GM19324 (cell line): ENCODE results near the gene OR10J5.
"Not testable (repeated sequence)": the region's sequence is repeated elsewhere in the genome, so short reads cannot be mapped to it uniquely, and the experiment has no call there.

Source experiments
- ATAC-seq: cut with Tn5 transposase; IDR thresholded peaks from one replicate; pipeline ENCODE4 v1.9.1; 2021; ENCODE audit warnings: mild to moderate bottlenecking, moderate library complexity; ENCODE audit not compliant: unreplicated experiment, low FRiP score

OR10J5 gene, protein sequence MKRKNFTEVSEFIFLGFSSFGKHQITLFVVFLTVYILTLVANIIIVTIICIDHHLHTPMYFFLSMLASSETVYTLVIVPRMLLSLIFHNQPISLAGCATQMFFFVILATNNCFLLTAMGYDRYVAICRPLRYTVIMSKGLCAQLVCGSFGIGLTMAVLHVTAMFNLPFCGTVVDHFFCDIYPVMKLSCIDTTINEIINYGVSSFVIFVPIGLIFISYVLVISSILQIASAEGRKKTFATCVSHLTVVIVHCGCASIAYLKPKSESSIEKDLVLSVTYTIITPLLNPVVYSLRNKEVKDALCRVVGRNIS

DNA sequence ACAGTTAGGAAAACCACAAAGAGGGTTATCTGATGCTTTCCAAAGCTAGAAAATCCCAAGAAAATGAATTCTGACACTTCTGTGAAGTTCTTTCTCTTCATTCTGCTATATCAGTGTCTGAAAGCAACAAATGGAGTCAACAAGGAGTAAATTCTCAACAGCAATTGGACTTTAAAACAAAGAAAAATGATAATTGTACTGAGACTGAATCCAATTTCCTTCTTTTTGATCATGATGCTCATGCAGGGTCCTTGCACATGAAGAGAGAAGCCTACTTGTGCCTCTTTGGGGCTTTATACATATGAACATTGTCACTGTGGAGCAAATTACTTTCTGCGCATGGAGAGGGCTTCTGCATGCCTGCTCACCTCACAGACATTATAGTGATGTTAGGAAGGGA lies at the start of gene OR10J5:
Gene OR10J5, minus strand, starts transcription at position 101 of the 400 bp plus-strand sequence. Its CDS starts 0 bp downstream, at position 101.
- ATAC-seq = no peak

DNA sequence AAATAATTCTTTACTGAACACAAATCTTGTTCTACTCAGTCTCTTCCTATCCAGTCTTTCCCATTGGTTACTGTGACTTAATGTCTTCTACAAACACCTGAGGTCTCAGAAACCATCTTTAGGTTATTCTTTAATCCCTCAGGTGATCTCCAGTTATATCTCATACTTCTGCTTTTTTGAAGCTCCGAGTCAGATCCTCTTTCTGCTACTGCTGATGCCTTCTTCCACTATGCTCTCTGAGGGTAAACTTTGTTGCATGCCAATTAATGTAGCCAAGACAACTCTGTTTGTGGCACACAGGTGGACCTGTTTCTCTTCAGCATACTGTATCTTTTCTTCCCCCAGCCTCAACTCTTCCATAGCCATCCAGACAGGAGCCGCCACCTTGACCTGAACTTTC lies 48.7 kb upstream of the OR10J5 start:
- no peak for ATAC-seq

DNA sequence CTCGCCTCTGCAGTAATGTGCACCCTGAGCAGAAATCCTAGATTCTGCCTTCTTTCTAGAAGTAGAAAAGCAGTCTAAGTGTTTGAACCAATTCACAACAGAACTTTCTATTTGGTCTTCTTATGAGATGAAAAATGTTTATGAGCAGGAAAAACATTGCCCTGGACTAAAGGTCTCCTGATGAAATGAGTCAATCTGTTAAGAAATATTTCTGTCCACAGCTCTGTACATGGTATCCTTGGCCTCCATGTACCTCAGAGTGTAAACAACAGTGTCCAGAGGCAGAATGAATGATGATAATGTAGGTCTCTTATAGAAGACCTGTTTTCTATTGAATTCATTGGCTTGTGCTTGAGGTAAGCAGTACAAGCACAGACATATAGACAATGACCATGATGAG lies 45.6 kb upstream of the OR10J5 start:
- no peak for ATAC-seq

DNA sequence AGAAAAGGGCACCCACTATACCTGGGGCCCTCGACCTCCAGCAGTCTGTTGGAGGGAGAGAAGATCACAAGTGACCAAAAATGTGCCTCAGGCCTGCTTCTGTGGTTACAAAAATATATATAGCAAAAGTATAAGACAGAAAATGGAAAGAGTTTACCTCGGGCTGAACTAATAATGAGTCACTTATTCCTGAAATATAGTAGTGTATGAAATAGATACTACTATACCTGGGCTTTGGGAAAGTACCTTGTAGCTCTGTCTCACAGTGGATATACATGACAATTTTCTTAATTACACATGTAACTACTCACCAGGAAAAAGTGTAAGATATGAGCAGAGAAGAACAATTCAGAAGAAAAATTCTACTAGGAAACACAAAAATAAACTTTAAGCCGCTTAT lies 44.5 kb upstream of the OR10J5 start:
- ATAC-seq = no peak

DNA sequence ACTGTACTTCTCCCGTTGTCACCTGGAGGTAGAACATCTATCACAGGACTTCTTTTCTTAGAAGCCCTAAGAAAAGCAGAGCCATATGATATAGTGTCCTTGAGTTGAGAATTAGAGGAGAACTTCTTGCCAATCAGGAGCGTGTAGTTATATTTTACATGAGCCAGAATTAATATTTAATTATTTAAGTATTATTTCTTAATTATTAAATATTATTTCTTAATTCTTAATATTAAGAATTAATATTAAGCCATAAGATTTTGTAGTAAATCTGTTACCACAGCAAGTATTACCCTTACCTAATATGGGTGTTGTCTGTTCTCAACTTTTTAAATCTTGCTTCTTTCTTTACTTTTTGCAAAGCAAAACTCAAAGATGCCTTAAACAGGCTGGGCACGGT lies 41.6 kb upstream of the OR10J5 start:
- no peak for ATAC-seq

DNA sequence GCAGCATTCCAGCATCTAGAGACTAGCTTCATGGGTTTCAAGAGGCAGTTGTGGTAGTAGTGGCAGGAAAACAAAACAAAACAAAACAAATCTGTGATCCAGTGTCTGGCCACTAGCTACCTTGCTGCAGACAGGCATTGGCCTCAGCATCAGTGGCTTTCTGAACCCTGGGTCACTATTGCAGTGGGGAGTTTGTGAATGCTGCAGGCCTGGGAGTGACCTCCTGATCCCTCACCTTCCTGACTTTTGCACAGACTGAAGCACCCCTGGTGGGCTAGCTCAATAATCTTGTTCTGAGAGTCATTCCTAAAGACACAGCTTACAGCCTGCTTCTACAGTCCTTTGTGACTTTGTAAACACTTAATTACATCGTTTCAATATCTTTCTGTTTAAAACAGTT lies 26.9 kb upstream of the OR10J5 start:
- no peak for ATAC-seq

DNA sequence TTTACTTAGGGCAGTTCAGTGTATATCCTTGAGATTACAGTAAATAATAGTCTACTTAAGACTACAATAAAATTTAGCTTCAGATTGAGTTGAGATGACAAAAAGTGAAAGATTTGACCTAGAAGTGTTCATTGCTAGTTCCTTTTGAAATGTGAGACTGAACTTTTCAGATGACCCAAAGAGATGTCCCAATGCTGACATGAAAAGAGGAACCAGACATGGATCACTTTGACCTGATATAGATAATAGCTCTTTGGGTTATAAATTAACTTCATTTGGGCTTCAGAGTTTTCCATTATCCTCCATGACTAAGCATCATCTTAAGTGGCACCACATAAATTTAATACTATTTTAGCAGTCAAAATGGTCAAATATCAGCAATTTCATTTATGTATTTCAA lies 25.7 kb upstream of the OR10J5 start:
- no peak for ATAC-seq

DNA sequence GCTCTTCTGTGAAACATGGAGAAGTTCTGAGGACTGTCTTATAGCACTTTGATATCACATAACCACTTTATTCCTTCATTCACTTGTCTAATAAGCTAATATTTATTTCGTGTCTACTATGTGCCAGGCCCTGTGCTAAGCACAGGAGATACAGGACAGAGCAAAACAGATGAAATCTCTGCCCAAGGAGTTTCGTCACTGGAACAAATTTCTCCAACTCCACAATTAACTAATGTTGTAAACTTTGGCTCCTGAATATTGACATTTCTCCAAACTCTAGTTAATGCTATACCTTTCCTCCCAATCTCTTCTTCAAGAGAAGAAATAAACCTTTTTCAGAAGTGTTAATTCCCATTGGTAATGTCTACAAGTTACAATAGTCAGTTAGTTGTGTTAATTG lies 24.8 kb upstream of the OR10J5 start:
- ATAC-seq = no peak

DNA sequence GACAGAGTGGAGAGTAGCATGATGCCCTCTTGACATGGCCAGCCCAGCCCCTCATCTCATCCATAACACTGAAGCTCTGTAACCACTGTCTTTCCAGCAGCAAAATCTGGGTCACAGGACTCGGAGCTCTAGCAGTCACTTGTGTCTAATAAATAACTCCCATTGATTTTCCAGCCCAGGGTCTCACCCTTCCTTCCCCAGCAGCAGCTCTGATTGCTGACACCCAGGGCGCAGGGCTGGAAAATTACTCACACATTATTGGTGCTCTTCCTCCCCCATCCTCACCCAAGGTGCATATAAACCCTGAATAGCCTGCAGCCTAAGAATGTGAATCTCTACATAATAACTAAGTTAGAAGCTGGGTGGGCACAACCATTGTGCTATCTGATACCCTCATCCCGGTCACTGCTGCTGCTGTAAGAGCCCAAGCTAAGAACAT lies 21.1 kb upstream of the OR10J5 start:
- no peak for ATAC-seq

DNA sequence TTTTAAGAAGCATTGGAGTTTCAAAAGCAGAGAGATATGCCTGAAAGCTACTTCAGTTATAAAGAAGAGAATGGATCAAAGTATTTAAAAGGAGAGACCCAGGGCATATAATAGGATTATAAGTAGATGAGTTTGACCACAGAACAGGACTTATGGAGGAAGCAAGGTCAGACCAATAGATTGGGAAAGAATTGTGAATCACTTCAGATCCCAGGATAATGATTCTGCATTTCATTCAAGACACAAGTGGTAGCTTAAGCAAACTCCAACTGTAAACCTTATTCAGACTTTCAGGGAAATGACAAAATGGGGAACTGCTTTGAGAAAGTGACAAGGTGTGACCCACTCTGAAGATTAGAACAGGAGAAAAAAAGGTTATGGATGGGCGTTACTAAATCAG lies 18.9 kb upstream of the OR10J5 start:
- no peak for ATAC-seq

DNA sequence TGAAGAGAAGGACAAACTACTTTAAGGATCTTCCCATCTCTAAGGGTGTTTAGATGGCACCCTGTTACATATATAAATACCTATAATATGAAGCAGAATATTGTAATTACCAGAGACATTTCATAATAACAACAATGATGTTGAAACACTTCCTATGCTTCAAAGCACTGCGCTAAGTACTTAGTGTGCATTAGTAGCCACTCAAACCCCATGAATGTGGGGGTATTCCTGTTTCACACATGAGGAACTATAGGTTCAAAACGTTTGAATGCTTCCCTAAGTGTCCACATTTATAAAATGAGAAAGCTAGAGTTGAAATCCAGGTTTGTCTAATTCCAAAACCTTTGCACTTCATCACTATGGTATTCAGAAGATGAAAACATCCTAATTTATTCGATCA lies 18.5 kb upstream of the OR10J5 start:
- no peak for ATAC-seq

DNA sequence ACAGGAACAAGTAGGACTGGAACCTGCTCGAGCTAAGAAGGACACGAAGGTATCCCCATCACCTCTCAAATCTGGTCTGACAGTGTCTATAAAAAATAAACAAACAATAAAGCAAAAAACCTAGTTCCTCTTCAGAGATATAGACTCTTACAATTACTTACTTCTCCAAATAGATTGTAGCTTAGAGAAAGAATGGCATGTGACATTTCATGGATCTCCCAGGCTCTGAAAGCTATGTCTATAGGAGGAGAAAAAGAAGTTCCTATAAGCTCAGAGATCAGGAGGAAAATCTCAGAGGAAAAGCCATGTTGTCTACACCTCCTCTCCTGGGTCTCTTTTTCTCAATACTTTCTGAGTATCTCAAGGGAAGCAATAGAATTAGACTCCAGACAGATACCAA lies 12.3 kb upstream of the OR10J5 start:
- ATAC-seq = no peak

DNA sequence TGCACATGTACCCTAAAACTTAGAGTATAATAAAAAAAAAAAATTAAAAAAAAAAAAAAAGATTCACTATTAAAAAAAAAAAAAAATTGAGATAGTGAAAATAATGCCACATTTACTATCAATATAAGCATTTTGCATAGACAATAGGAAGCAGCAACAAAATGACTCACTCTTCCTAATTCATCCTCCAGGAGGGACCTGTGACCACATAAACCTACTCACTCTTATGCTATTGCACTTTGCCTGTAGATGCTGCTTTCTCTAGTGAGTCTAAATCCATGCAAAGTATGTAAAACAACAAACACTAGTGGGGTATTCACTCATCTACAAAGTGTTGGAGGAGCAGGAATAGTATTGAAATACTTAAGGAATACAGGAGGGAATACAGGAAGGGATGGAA lies 2.9 kb downstream of the OR10J5 start:
- no peak for ATAC-seq

DNA sequence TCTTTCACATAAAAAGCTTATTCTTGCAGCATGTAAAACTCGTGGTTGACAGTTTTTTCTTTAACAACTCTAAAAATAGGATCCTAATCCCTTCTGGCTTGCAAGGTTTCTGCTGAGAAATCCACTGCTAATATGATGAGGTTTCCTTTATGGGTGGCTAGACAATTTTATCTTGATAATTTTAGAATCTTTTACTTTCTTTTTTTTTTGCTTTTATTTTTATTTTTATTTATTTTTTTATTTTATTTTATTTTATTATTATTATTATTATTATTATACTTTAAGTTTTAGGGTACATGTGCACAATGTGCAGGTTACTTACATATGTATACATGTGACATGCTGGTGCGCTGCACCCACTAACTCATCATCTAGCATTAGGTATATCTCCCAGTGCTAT lies 11.0 kb downstream of the OR10J5 start:
- ATAC-seq = not testable (repeated sequence)

DNA sequence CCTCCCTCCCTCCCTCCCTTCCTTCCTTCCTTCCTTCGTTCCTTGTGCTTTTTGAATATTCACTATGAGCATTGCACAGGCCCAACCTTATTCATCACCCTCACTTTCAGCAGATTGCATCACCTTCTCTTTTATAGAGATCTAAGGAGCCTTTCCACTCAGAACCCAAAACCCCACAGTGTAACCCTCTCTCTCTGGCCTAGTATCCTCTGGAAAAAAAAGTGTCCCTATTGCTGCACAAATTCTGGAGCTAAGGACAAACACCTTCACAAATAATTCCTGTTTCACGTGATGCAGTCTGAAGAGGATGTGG lies 25.6 kb downstream of the OR10J5 start:
- no peak for ATAC-seq

DNA sequence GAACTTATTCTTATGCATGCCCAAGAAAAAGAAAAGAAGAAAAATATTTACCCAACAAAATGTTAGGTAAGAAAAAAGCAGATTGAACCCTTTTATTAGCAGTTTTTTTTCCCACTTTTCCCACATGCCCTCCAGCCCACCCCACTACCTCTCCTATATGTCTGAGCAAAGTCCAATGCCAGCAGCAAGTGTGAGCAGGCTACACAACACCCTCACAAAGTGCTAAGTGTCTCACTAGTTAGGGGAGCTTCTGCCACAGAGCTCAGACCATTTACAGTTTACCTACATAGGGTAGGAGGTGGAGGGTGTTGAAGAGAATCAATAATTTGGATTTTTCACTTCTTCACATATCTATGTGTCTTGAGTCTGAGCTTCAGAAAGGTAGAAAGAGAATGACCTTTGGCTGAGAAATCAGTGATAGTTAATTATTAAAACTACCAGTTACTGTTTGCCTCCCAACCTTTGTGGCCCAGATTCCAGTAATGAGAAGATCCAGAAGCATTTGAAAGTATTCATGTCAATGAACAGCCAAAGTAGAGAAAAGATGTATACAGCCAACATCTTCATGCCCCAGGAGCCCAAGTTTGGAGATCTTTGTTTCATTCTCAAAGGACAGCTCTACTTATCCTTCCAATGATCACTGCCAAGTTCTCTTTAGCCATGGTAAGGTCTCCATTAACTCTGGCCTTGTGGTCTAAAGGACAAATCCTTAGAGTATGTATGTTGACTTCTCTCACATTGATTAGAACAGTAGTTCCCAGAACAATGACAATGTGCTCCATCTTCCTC lies 26.2 kb downstream of the OR10J5 start:
- ATAC-seq = no peak

DNA sequence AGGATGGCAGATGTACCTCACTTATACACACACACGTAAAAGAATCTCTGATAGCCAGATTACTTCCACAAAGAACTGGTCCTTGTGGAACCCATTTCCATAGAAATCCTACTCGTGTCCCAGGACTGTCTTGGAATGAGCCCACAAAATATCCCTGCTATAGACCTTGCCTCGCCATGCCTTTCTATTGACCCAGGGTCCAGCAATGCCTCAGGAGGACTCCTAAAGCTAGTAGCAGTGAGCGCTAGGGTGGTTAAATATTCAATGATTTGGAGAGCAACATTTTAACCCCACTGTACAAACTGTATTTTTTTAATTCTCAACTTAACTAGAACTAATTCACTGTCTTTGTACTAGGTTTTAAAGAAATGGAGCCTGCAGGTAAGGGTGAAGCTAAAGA lies 26.9 kb downstream of the OR10J5 start:
- no peak for ATAC-seq

DNA sequence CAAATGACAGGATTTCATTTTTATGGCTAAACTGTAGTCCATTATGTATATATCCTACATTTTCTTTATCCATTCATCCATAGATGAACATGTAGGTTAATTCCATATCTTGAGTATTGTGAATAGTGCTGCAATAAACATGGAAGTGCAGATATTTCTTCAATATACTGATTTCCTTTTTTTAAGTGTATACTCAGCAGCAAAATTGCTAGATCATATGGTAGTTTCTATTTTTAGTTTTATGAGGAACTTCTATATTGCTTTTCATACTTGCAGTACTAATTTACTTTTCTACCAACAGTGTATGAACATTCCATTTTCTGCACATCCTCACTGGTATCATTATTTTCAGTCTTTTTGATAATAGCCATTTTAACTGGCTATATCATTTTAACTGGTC lies 30.1 kb downstream of the OR10J5 start:
- no peak for ATAC-seq

DNA sequence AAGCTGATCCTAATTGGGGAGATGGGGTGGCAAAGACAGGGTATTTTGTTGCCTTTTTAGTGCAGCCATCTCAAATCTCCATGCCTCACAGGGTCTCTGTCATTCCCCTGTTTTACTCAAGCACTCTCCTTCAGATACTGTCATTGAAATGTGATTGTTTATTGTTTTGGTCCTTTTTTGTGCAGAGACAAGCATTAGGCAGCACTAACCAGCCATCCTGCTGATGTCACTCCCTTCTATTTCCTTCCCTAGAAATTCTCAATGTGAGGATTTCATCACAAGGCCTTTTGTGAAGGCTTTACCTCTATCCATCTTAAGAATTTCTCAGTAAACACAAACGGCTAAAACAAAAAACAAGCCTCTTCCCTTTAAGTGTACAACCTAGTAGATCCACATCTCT lies 34.7 kb downstream of the OR10J5 start:
- ATAC-seq = no peak

DNA sequence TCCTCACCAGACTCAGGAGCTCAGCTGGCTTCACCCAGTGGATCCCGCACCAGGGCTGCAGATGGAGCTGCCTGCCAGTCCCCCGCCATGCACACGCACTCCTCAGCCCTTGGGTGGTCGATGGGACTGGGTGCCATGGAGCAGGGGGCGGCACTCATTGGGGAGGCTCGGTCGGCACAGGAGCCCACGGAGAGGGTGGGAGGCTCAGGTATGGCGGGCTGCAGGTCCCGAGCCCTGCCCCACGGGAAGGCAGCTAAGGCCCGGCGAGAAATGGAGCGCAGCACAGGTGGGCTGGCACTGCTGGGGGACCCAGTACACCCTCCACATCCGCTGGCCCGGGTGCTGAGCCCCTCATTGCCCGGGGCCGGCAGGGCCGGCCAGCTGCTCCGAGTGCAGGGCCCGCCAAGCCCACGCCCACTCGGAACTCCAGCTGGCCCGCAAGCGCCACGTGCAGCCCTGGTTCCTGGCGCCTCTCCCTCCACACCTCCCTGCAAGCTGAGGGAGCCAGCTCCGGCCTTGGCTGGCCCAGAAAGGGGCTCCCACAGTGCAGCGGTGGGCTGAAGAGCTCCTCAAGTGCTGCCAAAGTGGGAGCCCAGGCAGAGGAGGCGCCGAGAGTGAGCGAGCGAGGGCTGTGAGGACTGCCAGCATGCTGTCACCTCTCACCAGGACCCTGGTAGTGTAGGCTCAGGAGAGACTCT lies 41.1 kb downstream of the OR10J5 start:
- ATAC-seq = not testable (repeated sequence)

DNA sequence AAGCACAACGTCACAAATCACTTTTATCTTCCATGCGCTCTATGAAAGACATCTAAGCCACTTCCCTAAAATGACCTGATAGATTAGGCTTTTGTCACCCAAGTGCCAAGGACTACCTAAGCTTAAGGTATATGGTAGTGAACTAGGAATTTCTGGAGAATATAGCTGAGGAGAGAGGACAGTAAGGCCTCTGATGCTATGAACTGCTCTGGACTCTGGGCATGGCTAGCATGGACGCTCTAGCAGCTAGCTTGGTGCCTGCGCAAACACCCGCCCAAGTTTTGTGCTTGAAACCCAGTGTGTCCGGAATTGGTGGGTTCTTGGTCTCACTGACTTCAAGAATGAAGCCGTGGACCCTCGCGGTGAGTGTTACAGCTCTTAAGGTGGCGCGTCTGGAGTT lies 42.5 kb downstream of the OR10J5 start:
- no peak for ATAC-seq
